HepG2 (cell line): Measurements from ENCODE around the gene PLEKHG7. TPM values are rescaled to one million over a fixed set of nuclear protein-coding genes. Genes with fewer than 3 reads are reported as not detected.

Experiments used
- ATAC-seq: fragments of 200-7000 bp; cut with Tn5 transposase; 3 replicates; pipeline ENCODE4 v1.9.1; 2020; ENCODE audit warnings: mild to moderate bottlenecking, moderate library complexity
- BruUV-seq: library from RNA; stranded (reverse); fragments of 400-500 nt; replicated peaks from 2 replicates; lab custom pipeline; 2021; lab: Mats Ljungman, UMichigan
- CTCF ChIA-PET: fragments of 300-600 bp; formaldehyde crosslinking; extraction: SDS; loops from one replicate; lab custom pipeline; 2021; ENCODE audit warnings: low total read pairs, inconsistent platforms, low intra/inter-chr PET ratio; lab: Yijun Ruan, JAX
- POLR2A ChIA-PET: fragments of 350-600 bp; sonication (Branson Sonifier 250); formaldehyde crosslinking; loops from one replicate; lab custom pipeline; 2020; ENCODE audit warnings: antibody characterized with exemption, inconsistent platforms; lab: Yijun Ruan, JAX
- DNase-seq: peaks from one replicate; pipeline ENCODE4 v3.0.0-alpha.2; 2015; ENCODE audit warnings: low spot score
- FAIRE-seq: peaks from 3 replicates; lab custom pipeline; 2011; peaks lifted over from hg19 to GRCh38; lab: Jason Lieb, UNC
- H2AFZ ChIP-seq: one replicate; pipeline ENCODE4 v1.6.1; 2011; ENCODE audit warnings: low read length, inconsistent platforms
- H3K27ac ChIP-seq: fragments of 300-600 bp; 3 replicates; pipeline ENCODE4 v1.8.0; 2011; ENCODE audit warnings: mixed run types, mild to moderate bottlenecking, mixed read lengths, low read length, inconsistent platforms; ENCODE audit not compliant: insufficient read depth; ENCODE audit errors: extremely low read length
- H3K27me3 ChIP-seq, 2 experiments: fragments of 200-600 bp in 1 of 2; 2 replicates in 1 of 2; 3 replicates in 1 of 2; pipeline versions ENCODE4 v1.6.0 to v1.8.0; 2011; ENCODE audit warnings: low read length in 2 of 2, mild to moderate bottlenecking in 2 of 2, moderate library complexity in 2 of 2, inconsistent platforms in 1 of 2; ENCODE audit not compliant: insufficient read depth in 2 of 2, control insufficient read depth in 1 of 2
- H3K36me3 ChIP-seq, 2 experiments: fragments of 200-600 bp in 1 of 2; replicated peaks in 1 of 2; 2 replicates in 1 of 2; 3 replicates in 1 of 2; pipeline versions ENCODE4 v1.5.1 to v1.8.0; 2011; ENCODE audit warnings: low read length in 2 of 2, inconsistent platforms in 1 of 2; ENCODE audit not compliant: insufficient read depth in 2 of 2, control insufficient read depth in 1 of 2
- H3K4me1 ChIP-seq: 2 replicates; pipeline ENCODE4 v1.5.1; 2012; ENCODE audit warnings: low read length, inconsistent platforms; ENCODE audit not compliant: insufficient read depth
- H3K4me2 ChIP-seq: 2 replicates; pipeline ENCODE4 v1.6.0; 2011; ENCODE audit warnings: low read depth, low read length, inconsistent platforms
- H3K4me3 ChIP-seq, 3 experiments: fragments of 200-600 bp in 1 of 3; sonication (generic), shearing (Covaris generic) in 1 of 3; replicated peaks in 1 of 3; 2 replicates each; pipeline ENCODE4 v1.5.1; 2011 to 2016; ENCODE audit warnings: low read length in 3 of 3, inconsistent platforms in 2 of 3, low read depth in 2 of 3, mild to moderate bottlenecking in 2 of 3, control low read depth in 1 of 3, mixed read lengths in 1 of 3; ENCODE audit not compliant: insufficient read depth in 1 of 3
- H3K79me2 ChIP-seq: one replicate; pipeline ENCODE4 v1.6.1; 2011; ENCODE audit warnings: low read length, inconsistent platforms; ENCODE audit not compliant: insufficient read depth
- H3K9ac ChIP-seq: 2 replicates; pipeline ENCODE4 v1.6.0; 2011; ENCODE audit warnings: mild to moderate bottlenecking, low read depth, low read length, inconsistent platforms; ENCODE audit not compliant: insufficient read depth
- H3K9me3 ChIP-seq: 2 replicates; pipeline ENCODE4 v1.5.1; 2012; ENCODE audit warnings: mild to moderate bottlenecking, low read length
- H4K20me1 ChIP-seq: 2 replicates; pipeline ENCODE4 v1.6.0; 2011; ENCODE audit warnings: inconsistent platforms, mild to moderate bottlenecking, low read length, moderate library complexity; ENCODE audit not compliant: insufficient read depth
- CEBPB ChIP-seq: IDR thresholded peaks from 2 replicates; pipeline ENCODE4 v1.6.1; 2011; ENCODE audit warnings: low read depth, low read length, improper control_type of control experiment, borderline replicate concordance
- TBP ChIP-seq: sonication (generic); formaldehyde crosslinking; IDR thresholded peaks from 2 replicates; pipeline ENCODE4 v1.5.0; 2020; ENCODE audit warnings: missing genetic modification reagents
- WGBS: methylation state at CpG from one replicate; pipeline ENCODE4 v1.1.6; 2017; ENCODE audit warnings: low lambda C conversion rate; 5-methylcytosine and 5-hydroxymethylcytosine counted together
- in situ Hi-C: cut with HindIII; loops from 2 replicates; pipeline ENCODE4 v1.10.0; 2017; ENCODE audit warnings: low pct_unique_long_range_greater_than_20kb; ENCODE audit not compliant: extremely low pct_ligation_motif_present
- intact Hi-C: fragments of 100-400 bp; cut with micrococcal nuclease; formaldehyde crosslinking; loops from one replicate; pipeline ENCODE4 v1.10.0; 2022; ENCODE audit not compliant: unreplicated experiment
- polyA plus RNA-seq, 8 experiments: library from polyadenylated mRNA; depleted of rRNA in 3 of 8; stranded (reverse) in 7 of 8; unstranded in 1 of 8; fragments of >200 nt; fragmentation: Illumina TruSeq in 4 of 8; extraction: Trizol in 4 of 8; gene quantifications; 2 replicates each; pipeline versions ENCODE4 v1.2.1 to v1.2.3, GENCODE V29; 2011 to 2016; ENCODE audit warnings: low read depth in 4 of 8, missing spikeins in 1 of 8, mixed read lengths in 1 of 8; ENCODE audit not compliant: insufficient read depth in 1 of 8
- total RNA-seq, 5 experiments: library from RNA; depleted of rRNA; stranded (reverse); fragments of >200 nt; fragmentation: Illumina TruSeq; extraction: Trizol; gene quantifications; 2 replicates each; pipeline ENCODE4 v1.2.3, GENCODE V29; 2016; ENCODE audit warnings: low read depth in 1 of 5
- TF ChIP-seq, protein P1 (sequence below): sonication (generic); formaldehyde crosslinking; conservative IDR thresholded peaks from 2 replicates; pipeline ENCODE4 v1.8.0; 2022; ENCODE audit warnings: mild to moderate bottlenecking, moderate library complexity, missing genetic modification reagents
- TF ChIP-seq, protein P2 (sequence below): sonication (generic); formaldehyde crosslinking; IDR thresholded peaks from 2 replicates; pipeline ENCODE4 v1.8.1; 2023; ENCODE audit warnings: missing genetic modification reagents, inconsistent platforms, borderline replicate concordance

PLEKHG7 gene
- total and polyA plus RNA-seq, 2 of the 13 experiments (the other 11 are each of a cell fraction or from before 2014, with no cell fraction given), result not detected

DNA sequence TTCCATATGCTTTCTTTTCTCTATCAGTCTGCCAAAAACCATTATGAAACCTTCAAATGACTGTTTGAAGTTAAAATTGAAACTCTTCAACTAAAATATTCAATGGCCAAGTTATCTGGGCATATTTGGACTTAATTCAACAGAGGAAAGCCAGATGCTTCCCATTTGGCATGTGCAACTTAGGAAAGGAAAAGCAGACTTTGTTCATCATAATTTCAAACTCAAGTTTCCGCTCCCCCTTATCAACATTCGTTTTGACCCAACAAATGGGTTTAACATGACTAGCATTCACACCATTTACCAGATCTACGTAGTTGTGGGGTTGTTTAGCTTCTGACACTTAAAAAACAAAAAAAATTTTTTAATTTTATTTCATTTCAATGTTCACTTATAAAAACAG, 75.7 kb downstream of the PLEKHG7 start:
- Histone ChIP-seq H3K4me1 (no peaks in the 10 kb centered on the region), H3K79me2 (no peaks in the 10 kb centered on the region), H3K9me3 (no peaks in the 10 kb centered on the region), H2AFZ (no peak overlapping the region), H3K27ac (no peak overlapping the region), H3K9ac (no peak overlapping the region), H3K4me2 (no peak overlapping the region), H4K20me1 (no peaks in the 10 kb centered on the region), H3K27me3 (no peaks in the 10 kb centered on the region; a peak in 1 of 5 replicates), H3K4me3 (no peak overlapping the region), H3K36me3 (peaks cover 7 to 55% of the 10 kb centered on the region in 2 experiments)
- DNase-seq (no peak), FAIRE-seq (no peak), ATAC-seq (no peak)
- intact Hi-C loops, result no loop called here
- 81% methylated on average over 3 of the region's 3 CpGs for WGBS
- POLR2A ChIA-PET, result no interaction called here
- in situ Hi-C loops, result no loop called here
- CTCF ChIA-PET, result no interaction called here
- TF ChIP-seq, protein P1, sequence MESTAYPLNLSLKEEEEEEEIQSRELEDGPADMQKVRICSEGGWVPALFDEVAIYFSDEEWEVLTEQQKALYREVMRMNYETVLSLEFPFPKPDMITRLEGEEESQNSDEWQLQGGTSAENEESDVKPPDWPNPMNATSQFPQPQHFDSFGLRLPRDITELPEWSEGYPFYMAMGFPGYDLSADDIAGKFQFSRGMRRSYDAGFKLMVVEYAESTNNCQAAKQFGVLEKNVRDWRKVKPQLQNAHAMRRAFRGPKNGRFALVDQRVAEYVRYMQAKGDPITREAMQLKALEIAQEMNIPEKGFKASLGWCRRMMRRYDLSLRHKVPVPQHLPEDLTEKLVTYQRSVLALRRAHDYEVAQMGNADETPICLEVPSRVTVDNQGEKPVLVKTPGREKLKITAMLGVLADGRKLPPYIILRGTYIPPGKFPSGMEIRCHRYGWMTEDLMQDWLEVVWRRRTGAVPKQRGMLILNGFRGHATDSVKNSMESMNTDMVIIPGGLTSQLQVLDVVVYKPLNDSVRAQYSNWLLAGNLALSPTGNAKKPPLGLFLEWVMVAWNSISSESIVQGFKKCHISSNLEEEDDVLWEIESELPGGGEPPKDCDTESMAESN (CRISPR knock-in tag), result no peak
- no peak for TF ChIP-seq TBP
- no TSS peak for BruUV-seq

DNA sequence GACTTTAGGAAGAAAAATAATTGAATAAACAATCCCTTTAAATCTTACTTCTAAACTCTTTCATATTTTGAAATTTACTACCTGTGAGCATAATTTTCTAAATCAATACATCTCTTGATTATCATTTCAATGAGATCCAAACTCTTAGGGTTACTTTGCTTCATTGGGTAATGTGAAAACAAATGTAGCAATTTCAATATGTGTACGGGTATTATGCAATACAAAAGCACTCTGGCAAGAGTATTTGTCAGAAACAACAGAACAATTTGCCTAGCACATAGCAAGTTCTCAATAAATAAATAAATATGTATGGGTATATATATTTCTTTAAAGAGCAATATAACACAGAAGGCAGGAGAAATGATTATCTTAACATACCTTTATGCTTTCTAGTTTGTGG, 77.1 kb downstream of the PLEKHG7 start:
- CTCF ChIA-PET, result no interaction called here
- H2AFZ ChIP-seq, result no peak overlapping the region
- POLR2A ChIA-PET, result no interaction called here
- no peaks in the 10 kb centered on the region for H3K9me3 ChIP-seq
- FAIRE-seq, result no peak
- no peak for DNase-seq
- H3K36me3 ChIP-seq, result peaks cover 9 to 61% of the 10 kb centered on the region in 2 experiments
- intact Hi-C loops, result loop anchor here (10.0 kb wide), 2 partner anchors 345 to 1325 kb away; no protein-coding TSS in a partner anchor
- no peak for ATAC-seq
- TF ChIP-seq, protein P2, sequence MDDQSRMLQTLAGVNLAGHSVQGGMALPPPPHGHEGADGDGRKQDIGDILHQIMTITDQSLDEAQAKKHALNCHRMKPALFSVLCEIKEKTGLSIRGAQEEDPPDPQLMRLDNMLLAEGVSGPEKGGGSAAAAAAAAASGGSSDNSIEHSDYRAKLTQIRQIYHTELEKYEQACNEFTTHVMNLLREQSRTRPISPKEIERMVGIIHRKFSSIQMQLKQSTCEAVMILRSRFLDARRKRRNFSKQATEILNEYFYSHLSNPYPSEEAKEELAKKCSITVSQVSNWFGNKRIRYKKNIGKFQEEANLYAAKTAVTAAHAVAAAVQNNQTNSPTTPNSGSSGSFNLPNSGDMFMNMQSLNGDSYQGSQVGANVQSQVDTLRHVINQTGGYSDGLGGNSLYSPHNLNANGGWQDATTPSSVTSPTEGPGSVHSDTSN (CRISPR knock-in tag), result no peak
- peak; percentile 84 for TF ChIP-seq CEBPB
- no peak overlapping the region for H3K4me2 ChIP-seq
- in situ Hi-C loops, result loop anchor here (10.0 kb wide), 1 partner anchor 635 kb away; no protein-coding TSS in a partner anchor
- no peak overlapping the region for H3K9ac ChIP-seq
- no peak overlapping the region for H3K27ac ChIP-seq
- no peaks in the 10 kb centered on the region for H3K27me3 ChIP-seq
- H4K20me1 ChIP-seq, result no peaks in the 10 kb centered on the region
- no TSS peak for BruUV-seq
- WGBS, result 89% methylated on average over 1 of the region's 1 CpG
- no peaks in the 10 kb centered on the region for H3K4me1 ChIP-seq
- H3K79me2 ChIP-seq, result no peaks in the 10 kb centered on the region
- no peak overlapping the region for H3K4me3 ChIP-seq
